AG04449 (cell line): ENCODE data around the gene XPR1.
"Not testable (repeated sequence)": the region's sequence is repeated elsewhere in the genome, so short reads cannot be mapped to it uniquely, and the experiment has no call there.

Experiments used
- CTCF ChIA-PET: fragments of 350-600 bp; formaldehyde crosslinking; extraction: SDS; loops from one replicate; lab custom pipeline; 2021; ENCODE audit warnings: antibody characterized with exemption; lab: Yijun Ruan, JAX
- POLR2A ChIA-PET: fragments of 400-600, 350-600 bp; formaldehyde crosslinking; extraction: SDS; loops from one replicate; lab custom pipeline; 2020; ENCODE audit warnings: antibody characterized with exemption, inconsistent platforms; lab: Yijun Ruan, JAX
- DNase-seq: peaks from one replicate; pipeline ENCODE4 v3.0.0-alpha.2; 2010; ENCODE audit warnings: low read depth, low spot score
- H3K4me3 ChIP-seq: 2 replicates; pipeline ENCODE4 v1.5.1; 2011; ENCODE audit warnings: low read depth, mild to moderate bottlenecking, control low read depth, low read length
- TF ChIP-seq, protein P1 (sequence below): IDR thresholded peaks from one replicate; pipeline ENCODE4 v1.5.1; 2011; ENCODE audit warnings: mild to moderate bottlenecking, moderate library complexity, low read length, control low read depth, inconsistent platforms; ENCODE audit not compliant: insufficient read depth; ENCODE audit errors: missing control alignments

The XPR1 gene

DNA sequence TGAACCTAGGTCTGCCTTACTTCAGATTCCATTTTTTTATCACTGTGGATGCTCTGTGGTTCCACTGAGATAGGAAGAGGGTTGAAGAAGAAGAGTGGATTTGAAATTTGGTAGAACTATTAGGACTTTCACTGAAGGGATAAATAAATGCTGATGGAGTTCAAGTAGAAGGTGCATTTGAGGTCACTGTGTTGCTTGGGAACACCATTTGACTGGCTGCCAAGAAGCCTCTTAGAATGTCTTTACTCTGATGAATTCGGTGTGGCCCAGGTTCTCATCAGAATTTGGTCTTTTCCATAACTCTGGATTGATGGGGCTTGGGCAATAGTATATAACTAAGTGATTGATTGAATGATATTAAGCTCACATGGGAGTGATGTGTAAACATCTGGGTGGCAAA lies 11.9 kb downstream of the XPR1 start:
- DNase-seq = no peak
- no peak overlapping the region for H3K4me3 ChIP-seq
- TF ChIP-seq, protein P1, sequence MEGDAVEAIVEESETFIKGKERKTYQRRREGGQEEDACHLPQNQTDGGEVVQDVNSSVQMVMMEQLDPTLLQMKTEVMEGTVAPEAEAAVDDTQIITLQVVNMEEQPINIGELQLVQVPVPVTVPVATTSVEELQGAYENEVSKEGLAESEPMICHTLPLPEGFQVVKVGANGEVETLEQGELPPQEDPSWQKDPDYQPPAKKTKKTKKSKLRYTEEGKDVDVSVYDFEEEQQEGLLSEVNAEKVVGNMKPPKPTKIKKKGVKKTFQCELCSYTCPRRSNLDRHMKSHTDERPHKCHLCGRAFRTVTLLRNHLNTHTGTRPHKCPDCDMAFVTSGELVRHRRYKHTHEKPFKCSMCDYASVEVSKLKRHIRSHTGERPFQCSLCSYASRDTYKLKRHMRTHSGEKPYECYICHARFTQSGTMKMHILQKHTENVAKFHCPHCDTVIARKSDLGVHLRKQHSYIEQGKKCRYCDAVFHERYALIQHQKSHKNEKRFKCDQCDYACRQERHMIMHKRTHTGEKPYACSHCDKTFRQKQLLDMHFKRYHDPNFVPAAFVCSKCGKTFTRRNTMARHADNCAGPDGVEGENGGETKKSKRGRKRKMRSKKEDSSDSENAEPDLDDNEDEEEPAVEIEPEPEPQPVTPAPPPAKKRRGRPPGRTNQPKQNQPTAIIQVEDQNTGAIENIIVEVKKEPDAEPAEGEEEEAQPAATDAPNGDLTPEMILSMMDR = no peak
- ChIA-PET CTCF (interaction anchor here (0.6 kb wide), 1 partner anchor 219 kb away, joined by 3 read pairs; no protein-coding TSS in a partner anchor), POLR2A (no interaction called here)

DNA sequence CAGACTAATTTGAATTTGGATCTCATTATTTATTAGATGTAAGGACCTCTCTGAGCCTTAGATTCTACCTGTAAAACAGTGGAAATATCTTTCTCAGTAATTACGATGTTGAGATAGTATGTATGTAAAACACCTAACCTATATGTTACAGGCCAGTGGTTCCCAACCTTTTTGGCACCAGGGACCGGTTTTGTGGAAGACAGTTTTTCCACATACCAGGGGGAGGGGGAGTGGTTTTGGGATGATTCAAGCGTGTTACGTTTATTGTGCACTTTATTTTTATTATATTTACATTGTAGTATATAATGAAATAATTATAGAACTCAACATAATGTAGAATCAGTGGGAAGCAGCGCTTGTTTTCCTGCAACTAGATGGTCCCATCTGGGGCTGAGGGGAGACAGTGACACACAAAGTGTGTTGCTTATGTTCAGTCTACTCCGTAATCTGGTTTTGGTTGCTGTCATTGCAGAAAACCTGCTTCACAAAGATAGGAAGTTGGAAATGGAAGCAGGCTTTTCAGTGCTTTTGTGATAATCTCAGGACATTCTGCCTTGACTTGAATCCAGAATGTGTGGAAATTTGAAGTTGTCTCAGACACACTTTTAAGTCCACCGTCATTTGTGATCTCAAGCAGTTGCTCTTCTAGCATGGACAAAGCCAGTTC lies 12.8 kb downstream of the XPR1 start:
- POLR2A ChIA-PET = no interaction called here
- CTCF ChIA-PET = interaction anchor here (0.6 kb wide), 1 partner anchor 218 kb away, joined by 3 read pairs; no protein-coding TSS in a partner anchor
- no peak for DNase-seq
- no peak overlapping the region for H3K4me3 ChIP-seq
- TF ChIP-seq, protein P1 = no peak

DNA sequence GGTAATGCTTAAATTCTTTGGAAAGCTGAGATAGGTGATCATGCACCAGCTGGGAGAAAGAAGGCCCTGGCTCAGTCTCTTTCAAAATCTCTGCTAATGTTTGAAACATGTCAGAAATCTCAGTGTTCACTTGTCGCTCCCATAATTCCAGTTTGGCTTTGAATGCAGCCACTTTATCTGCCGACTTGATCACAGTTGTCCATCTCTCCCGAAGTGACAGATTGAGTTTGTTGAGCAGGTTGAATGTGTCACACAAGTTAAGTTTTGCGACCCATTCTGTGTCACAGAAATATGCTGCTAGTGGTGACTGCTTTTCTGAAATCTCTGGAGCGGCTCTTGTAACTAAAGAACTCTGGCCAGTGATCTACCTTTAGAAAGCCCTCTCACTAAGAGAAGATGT lies 13.4 kb downstream of the XPR1 start:
- CTCF ChIA-PET, DNase-seq, POLR2A ChIA-PET, H3K4me3 ChIP-seq: not testable (repeated sequence)

DNA sequence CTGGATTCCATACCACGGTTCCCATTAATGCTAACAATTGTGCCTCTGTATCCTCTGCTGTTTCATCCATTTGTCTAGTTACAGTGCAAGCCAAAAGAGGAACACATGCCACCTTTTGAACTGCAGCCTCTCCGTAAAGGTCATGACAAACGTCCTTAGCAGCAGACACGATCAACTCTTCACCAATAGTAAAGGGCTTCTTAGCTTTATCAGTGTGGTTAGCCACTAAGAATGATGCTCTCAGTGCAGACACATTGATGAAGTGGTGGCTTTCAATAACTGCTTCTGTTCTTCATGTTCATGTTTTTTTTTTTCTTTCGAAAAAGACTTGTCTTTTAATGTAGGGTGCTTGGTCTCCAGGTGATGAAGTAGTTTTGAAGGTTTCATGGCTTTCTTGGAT lies 14.3 kb downstream of the XPR1 start:
- H3K4me3 ChIP-seq = no peak overlapping the region
- CTCF ChIA-PET = interaction anchor here (1.1 kb wide), 1 partner anchor 10 kb away, joined by 4 read pairs; no protein-coding TSS in a partner anchor
- DNase-seq = no peak
- TF ChIP-seq, protein P1 = no peak
- POLR2A ChIA-PET = interaction anchor here (0.6 kb wide), 1 partner anchor 451 kb away, joined by 4 read pairs; no protein-coding TSS in a partner anchor

GRCh38 chr1:180646547-180646946 lies 14.7 kb downstream of the XPR1 start:
- CTCF ChIA-PET = interaction anchor here (0.6 to 1.5 kb wide), 3 partner anchors 11 to 495 kb away, joined by 3 to 4 read pairs (median 3); no protein-coding TSS in a partner anchor
- POLR2A ChIA-PET = interaction anchor here (0.6 kb wide), 1 partner anchor 450 kb away, joined by 4 read pairs; no protein-coding TSS in a partner anchor
- DNase-seq = no peak
- TF ChIP-seq, protein P1 = no peak
- no peak overlapping the region for H3K4me3 ChIP-seq

GRCh38 chr1:180652792-180653191 lies 21.0 kb downstream of the XPR1 start:
- CTCF ChIA-PET = interaction anchor here (0.7 to 1.2 kb wide), 3 partner anchors 21 to 211 kb away, joined by 3 read pairs; partner anchors contain the start of gene XPR1
- DNase-seq = no peak
- POLR2A ChIA-PET = no interaction called here
- no peak overlapping the region for H3K4me3 ChIP-seq
- TF ChIP-seq, protein P1 = no peak
